Activated naive CD8-positive, alpha-beta T cell treated with anti-CD3 and anti-CD28 coated beads, Interleukin-2, amount 10 ng/mL, durations not matched to agents 7 days and 5 days (primary cell): ENCODE data around the gene HSPA4. TPM values are rescaled to one million over a fixed set of nuclear protein-coding genes. Genes with fewer than 3 reads are reported as not detected.
"Not testable (repeated sequence)": the region's sequence is repeated elsewhere in the genome, so short reads cannot be mapped to it uniquely, and the experiment has no call there.

Experiments
- ATAC-seq: fragments of 150-1000 bp; cut with Tn5 transposase; one replicate; pipeline ENCODE4 v1.10.0; 2021; ENCODE audit warnings: low read depth, moderate library complexity
- POLR2A ChIA-PET: fragments of 350-600 bp; sonication (Branson Sonifier 250); formaldehyde crosslinking; loops from one replicate; lab custom pipeline; 2021; ENCODE audit warnings: antibody characterized with exemption; lab: Charles Lee
- DNase-seq: peaks from one replicate; pipeline ENCODE4 v3.0.0; 2021
- H3K27ac Mint-ChIP-seq: one replicate; pipeline ENCODE4 v1.8.0; 2022; ENCODE audit warnings: mild to moderate bottlenecking, mixed read lengths
- H3K27me3 Mint-ChIP-seq: one replicate; pipeline ENCODE4 v1.8.0; 2022; ENCODE audit warnings: mild to moderate bottlenecking, moderate library complexity, mixed read lengths
- H3K36me3 Mint-ChIP-seq: one replicate; pipeline ENCODE4 v1.8.0; 2021; ENCODE audit warnings: mild to moderate bottlenecking, mixed read lengths
- H3K4me1 Mint-ChIP-seq: one replicate; pipeline ENCODE4 v1.8.0; 2021; ENCODE audit warnings: mixed read lengths
- H3K4me3 Mint-ChIP-seq: one replicate; pipeline ENCODE4 v1.8.0; 2022; ENCODE audit warnings: mild to moderate bottlenecking, moderate library complexity, mixed read lengths
- H3K9me3 Mint-ChIP-seq: one replicate; pipeline ENCODE4 v1.8.0; 2021; ENCODE audit warnings: mixed read lengths
- total RNA-seq, 2 experiments: library from RNA; stranded (reverse); gene quantifications; one replicate each; pipeline ENCODE4 v1.2.3, GENCODE V29; 2021

The HSPA4 gene
- total RNA-seq, 2 experiments from 2014 or later, result 78.9 to 83.2 TPM

DNA sequence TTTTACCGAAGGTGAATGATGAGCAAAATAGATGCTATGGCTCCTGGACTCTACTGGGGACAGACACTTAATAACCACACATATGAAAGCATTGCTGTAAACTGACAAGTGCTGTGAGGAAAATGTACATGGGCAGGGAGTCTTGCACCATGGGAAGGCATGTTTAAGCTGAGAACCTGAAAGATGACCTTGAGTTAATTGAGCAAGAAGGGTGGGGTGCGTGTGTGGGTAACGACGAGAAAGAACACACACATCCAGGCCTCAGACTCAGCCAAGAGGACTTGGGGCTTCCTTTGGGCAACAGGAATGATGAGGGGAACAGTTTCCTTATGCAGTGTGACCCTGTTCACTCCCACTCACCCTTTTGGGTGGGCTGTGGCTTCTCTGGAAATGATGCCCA lies 73.1 kb downstream of the HSPA4 start:
- H3K27me3 Mint-ChIP-seq, result peaks cover 4% of the 10 kb centered on the region
- H3K27ac Mint-ChIP-seq, result no peak overlapping the region
- no peaks in the 10 kb centered on the region for H3K36me3 Mint-ChIP-seq
- DNase-seq (no peak), ATAC-seq (no peak)
- POLR2A ChIA-PET, result no interaction called here
- no peaks in the 10 kb centered on the region for H3K4me1 Mint-ChIP-seq
- H3K9me3 Mint-ChIP-seq, result no peaks in the 10 kb centered on the region
- no peak overlapping the region for H3K4me3 Mint-ChIP-seq

DNA sequence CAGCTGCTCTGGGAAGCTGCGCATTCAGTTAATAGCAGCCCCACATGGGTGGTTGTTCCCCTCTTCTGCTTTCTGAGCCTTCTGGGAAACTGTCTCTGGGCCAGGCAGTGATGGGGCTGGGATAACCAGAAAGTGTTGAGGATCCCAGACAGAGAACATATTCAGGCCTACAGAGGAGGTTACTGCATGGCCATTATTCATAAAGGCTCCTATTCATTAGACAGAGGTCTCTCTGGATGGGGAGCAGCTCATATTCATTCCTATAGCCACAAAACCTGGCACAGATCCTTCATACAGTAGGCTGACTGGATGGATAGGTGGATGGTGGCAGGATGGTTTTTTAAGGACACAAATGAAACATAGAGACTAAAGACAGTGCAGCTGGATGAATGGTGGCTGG lies 76.3 kb downstream of the HSPA4 start:
- ATAC-seq (no peak), DNase-seq (no peak)
- no peak overlapping the region for H3K4me3 Mint-ChIP-seq
- no peaks in the 10 kb centered on the region for H3K9me3 Mint-ChIP-seq
- no peaks in the 10 kb centered on the region for H3K36me3 Mint-ChIP-seq
- peaks cover 4% of the 10 kb centered on the region for H3K27me3 Mint-ChIP-seq
- H3K4me1 Mint-ChIP-seq, result no peaks in the 10 kb centered on the region
- H3K27ac Mint-ChIP-seq, result no peak overlapping the region
- POLR2A ChIA-PET, result no interaction called here

DNA sequence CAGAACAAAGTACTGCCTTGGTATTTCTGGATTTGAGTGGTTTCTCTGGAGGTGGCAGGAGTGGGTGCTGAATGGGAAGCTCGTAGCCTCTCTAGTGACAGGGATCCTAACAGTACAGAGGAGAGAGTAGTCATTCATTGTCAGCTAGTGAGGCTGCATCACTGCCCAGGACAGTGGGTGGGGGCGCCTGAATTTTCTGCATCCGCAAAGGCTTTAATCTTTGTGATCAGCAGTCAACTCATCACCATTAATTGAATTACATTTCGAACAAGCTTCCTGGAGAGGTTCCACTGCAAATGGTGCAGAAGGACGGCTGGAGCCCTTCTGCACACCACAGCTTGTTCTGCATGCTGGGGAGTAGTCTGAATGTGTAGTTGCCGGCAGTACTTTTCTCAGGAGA lies 77.5 kb downstream of the HSPA4 start:
- POLR2A ChIA-PET, result no interaction called here
- Mint-ChIP-seq H3K4me3 (no peak overlapping the region), H3K27ac (no peak overlapping the region), H3K4me1 (no peaks in the 10 kb centered on the region), H3K27me3 (peaks cover 4% of the 10 kb centered on the region), H3K9me3 (no peaks in the 10 kb centered on the region), H3K36me3 (no peaks in the 10 kb centered on the region)
- DNase-seq, result no peak
- no peak for ATAC-seq

DNA sequence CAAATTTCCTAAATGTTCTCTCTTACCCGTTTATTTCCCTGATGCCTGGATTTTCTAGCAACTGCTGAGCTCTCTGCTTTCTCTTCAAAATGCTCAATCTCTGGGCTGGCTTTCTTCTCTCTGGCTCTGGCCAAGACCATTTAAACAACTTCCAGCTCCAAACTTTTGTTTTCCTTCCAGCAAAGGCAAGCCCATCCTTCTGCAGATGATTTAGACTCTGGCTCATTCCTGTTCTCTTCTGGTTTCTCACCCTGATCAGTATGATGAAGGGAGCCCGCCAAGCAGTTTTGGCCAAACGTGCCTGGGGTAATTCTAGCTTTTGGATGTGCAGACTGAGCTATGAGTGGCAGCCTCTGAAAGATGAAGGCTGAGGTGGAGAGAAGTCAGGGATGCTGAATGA lies 78.1 kb downstream of the HSPA4 start:
- Mint-ChIP-seq H3K36me3 (no peaks in the 10 kb centered on the region), H3K4me1 (no peaks in the 10 kb centered on the region), H3K4me3 (no peak overlapping the region), H3K27me3 (peaks cover 4% of the 10 kb centered on the region), H3K27ac (no peak overlapping the region), H3K9me3 (no peaks in the 10 kb centered on the region)
- POLR2A ChIA-PET, result interaction anchor here (0.6 kb wide), 1 partner anchor 14 kb away, joined by 3 read pairs; no protein-coding TSS in a partner anchor
- DNase-seq, result no peak
- no peak for ATAC-seq

DNA sequence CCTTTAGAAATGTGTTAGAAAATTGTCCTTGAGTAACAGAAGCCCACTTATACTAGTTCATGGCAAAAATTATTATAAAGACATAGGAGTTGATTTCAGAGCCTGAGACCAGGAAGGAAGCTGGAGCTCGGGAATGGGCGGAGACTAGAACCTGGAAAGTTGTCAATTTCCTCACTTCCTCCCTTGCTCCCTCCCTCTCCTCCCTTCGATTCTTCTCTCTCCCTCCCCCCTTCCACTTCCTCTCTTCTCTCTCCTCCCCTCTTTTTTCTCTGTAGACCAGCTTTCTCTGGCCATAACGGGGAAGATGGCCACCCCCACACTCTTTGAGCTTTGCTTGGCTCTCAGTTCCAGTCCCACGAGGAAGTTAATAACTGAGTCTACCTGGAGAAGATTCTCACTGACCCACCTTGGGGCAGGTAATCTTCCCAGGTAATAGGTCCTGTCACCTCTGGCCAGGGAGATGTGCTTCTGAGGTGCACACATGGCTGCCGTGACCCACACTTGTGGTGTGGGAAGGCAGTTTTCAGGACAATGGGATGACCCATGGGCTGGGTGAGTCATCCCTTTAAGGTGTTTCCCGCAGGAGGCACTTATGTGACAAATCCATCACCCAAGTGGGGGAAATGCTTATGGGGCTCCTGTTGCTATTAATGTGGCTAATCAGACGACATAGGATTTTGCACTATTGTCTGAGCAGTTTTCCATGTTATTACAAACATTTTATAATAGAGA lies 78.7 kb downstream of the HSPA4 start:
- ATAC-seq (no peak), DNase-seq (no peak)
- Mint-ChIP-seq H3K4me3 (no peak overlapping the region), H3K4me1 (no peaks in the 10 kb centered on the region), H3K36me3 (no peaks in the 10 kb centered on the region), H3K27ac (peak overlapping the region; percentile 40), H3K9me3 (no peaks in the 10 kb centered on the region), H3K27me3 (peaks cover 4% of the 10 kb centered on the region)
- POLR2A ChIA-PET, result interaction anchor here (0.6 kb wide), 1 partner anchor 15 kb away, joined by 3 read pairs; no protein-coding TSS in a partner anchor

DNA sequence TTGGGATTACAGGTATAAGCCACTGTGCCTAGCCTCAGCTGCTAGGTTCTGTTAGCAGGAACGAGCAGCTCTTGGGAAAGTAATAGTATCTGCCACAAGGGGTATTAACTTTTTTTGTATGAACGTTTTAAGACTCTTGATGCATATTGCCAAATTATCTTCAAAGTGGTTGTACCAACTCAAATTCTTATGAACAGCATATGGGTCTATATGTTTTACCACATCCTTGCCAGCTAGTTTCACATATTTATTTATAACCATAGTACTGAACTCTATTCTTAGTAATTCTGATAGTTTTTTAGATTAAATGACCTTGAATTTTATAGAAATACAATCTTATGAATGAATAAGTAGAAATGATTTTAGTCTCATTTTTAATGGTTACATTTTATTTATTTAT lies 80.9 kb downstream of the HSPA4 start:
- DNase-seq, result no peak
- Mint-ChIP-seq H3K27ac (no peak overlapping the region), H3K27me3 (peaks cover 7% of the 10 kb centered on the region), H3K36me3 (no peaks in the 10 kb centered on the region), H3K4me3 (no peak overlapping the region), H3K9me3 (no peaks in the 10 kb centered on the region), H3K4me1 (no peaks in the 10 kb centered on the region)
- POLR2A ChIA-PET, result no interaction called here
- ATAC-seq, result no peak

DNA sequence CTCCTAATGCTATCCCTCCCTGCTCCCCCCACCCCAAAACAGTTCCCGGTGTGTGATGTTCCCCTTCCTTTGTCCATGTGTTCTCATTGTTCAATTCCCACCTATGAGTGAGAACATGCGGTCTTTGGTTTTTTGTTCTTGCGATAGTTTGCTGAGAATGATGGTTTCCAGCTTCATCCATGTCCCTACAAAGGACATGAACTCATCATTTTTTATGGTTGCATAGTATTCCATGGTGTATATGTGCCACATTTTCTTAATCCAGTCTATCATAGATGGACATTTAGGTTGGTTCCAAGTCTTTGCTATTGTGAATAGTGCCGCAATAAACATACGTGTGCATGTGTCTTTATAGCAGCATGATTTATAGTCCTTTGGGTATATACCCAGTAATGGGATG lies 81.4 kb downstream of the HSPA4 start:
- H3K27ac Mint-ChIP-seq, H3K36me3 Mint-ChIP-seq, H3K9me3 Mint-ChIP-seq: not testable (repeated sequence)

DNA sequence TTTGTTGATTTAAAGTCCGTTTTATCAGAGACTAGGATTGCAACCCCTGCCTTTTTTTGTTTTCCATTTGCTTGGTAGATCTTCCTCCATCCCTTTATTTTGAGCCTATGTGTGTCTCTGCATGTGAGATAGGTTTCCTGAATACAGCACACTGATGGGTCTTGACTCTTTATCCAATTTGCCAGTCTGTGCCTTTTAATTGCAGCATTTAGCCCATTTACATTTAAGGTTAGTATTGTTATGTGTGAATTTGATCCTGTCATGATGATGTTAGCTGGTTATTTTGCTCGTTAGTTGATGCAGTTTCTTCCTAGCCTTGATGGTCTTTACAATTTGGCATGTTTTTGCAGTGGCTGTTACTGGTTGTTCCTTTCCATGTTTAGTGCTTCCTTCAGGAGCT lies 85.1 kb downstream of the HSPA4 start:
- H3K4me1 Mint-ChIP-seq, H3K9me3 Mint-ChIP-seq, ATAC-seq, H3K36me3 Mint-ChIP-seq, H3K27ac Mint-ChIP-seq, POLR2A ChIA-PET, DNase-seq, H3K4me3 Mint-ChIP-seq, H3K27me3 Mint-ChIP-seq: not testable (repeated sequence)

More for the DNA sequence above, 81.4 kb downstream of the HSPA4 start:
- H3K27me3 Mint-ChIP-seq, ATAC-seq, POLR2A ChIA-PET, H3K4me3 Mint-ChIP-seq, H3K4me1 Mint-ChIP-seq, DNase-seq: not testable (repeated sequence)

DNA sequence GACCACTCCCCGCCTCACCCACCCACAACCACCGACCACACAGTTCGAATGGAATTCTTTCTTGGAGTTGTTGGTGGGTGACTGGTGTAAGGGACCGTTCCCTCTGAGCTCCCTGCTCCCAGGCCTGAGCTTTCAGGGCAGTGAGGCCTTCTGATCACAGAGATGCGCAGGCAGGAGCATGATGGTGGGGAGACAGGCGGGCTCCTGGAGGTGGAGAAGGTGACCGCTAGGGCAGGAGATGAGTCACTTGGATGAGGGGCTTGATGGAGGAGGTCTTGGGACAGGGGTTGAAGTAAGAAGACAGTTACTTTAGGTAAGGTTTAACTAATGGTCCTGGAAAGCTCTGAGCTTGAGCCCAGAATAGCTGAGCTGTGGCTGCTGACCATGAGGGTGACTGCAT lies 88.5 kb downstream of the HSPA4 start:
- Mint-ChIP-seq H3K4me1 (no peaks in the 10 kb centered on the region), H3K36me3 (no peaks in the 10 kb centered on the region), H3K9me3 (no peaks in the 10 kb centered on the region), H3K27ac (no peak overlapping the region), H3K4me3 (no peak overlapping the region), H3K27me3 (peaks cover 5% of the 10 kb centered on the region)
- DNase-seq, result no peak
- POLR2A ChIA-PET, result no interaction called here
- ATAC-seq, result no peak

DNA sequence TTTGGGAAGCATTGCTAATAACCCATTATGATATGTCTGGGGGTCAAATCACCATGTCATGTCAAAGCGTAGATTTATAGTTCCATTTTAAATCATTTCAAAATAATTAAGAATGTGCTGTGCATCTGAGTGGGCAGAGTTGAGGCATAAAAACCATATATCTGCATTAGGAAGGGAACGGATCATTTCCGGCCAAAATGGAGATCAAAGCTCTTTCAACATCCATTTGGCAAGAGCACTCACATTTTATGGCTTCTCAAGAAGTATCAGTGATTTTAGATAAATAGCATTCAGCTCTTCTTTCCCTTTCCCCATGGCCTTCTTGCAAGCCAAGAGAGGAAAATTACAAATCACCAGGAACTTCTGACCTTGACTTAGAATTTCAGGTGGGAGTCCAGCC lies 89.9 kb downstream of the HSPA4 start:
- POLR2A ChIA-PET, result no interaction called here

DNA sequence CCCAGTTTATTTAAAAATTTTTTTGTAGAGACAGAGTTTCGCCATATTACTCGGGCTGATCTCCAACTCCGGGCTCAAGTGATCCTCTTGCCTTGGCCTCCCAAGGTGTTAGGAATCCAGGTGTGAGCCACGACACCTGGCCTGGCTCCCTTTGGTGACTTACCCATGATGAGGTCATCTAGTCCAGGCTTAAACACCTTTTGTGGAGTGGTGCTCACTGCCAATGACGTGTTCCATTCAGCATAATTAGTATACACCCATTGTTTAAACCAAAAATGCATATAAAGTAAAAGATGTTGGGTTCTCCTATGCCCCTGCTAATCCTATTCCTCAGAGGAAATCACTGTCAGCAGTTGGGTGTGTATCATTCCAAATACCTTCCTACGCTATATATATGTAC lies 91.0 kb downstream of the HSPA4 start:
- no peak for ATAC-seq
- Mint-ChIP-seq H3K4me3 (no peak overlapping the region), H3K4me1 (peaks cover 2% of the 10 kb centered on the region), H3K27ac (no peak overlapping the region), H3K36me3 (no peaks in the 10 kb centered on the region), H3K9me3 (no peaks in the 10 kb centered on the region), H3K27me3 (peaks cover 2% of the 10 kb centered on the region)
- POLR2A ChIA-PET, result no interaction called here
- no peak for DNase-seq

More for the DNA sequence above, 89.9 kb downstream of the HSPA4 start:
- ATAC-seq, result no peak
- Mint-ChIP-seq H3K27ac (no peak overlapping the region), H3K4me1 (no peaks in the 10 kb centered on the region), H3K9me3 (no peaks in the 10 kb centered on the region), H3K4me3 (no peak overlapping the region), H3K36me3 (no peaks in the 10 kb centered on the region), H3K27me3 (peaks cover 2% of the 10 kb centered on the region)
- DNase-seq, result no peak

DNA sequence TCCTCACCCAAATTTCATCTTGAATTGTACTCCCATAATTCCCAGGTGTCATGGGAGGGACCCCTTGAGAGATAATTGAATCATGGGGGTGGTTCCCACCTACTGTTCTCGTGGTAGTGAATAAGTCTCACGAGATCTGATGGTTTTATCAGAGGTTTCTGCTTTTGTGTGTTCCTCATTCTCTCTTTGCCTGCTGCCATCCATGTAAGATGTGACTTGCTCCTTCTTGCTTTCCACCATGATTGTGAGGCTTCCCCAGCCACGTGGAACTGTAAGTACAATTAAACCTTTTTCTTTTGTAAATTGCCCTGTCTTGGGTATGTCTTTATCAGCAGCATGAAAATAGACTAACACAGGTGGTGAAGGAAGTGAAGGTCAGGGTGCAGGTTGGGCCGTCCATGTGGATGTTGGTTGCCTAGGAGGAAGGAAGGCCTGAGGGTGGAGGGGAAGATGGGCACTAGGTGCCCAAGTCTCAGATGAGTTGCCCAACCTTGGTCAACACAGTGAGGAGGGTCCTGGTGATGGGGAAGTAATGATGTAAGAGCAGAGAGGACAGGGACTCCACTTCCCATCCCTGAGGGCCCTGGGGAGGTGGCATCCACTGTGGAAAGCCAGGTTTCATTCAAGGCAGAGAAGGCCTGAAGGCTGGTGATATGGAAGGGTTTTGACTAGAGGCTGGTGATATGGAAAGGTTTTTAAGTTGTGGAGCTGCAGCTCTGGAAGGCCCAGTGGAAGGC lies 92.6 kb downstream of the HSPA4 start:
- ATAC-seq (no peak), DNase-seq (no peak)
- H3K27me3 Mint-ChIP-seq, result peaks cover 2% of the 10 kb centered on the region
- no peaks in the 10 kb centered on the region for H3K9me3 Mint-ChIP-seq
- H3K4me3 Mint-ChIP-seq, result no peak overlapping the region
- peaks cover 9% of the 10 kb centered on the region for H3K4me1 Mint-ChIP-seq
- no peaks in the 10 kb centered on the region for H3K36me3 Mint-ChIP-seq
- no peak overlapping the region for H3K27ac Mint-ChIP-seq
- POLR2A ChIA-PET, result no interaction called here

DNA sequence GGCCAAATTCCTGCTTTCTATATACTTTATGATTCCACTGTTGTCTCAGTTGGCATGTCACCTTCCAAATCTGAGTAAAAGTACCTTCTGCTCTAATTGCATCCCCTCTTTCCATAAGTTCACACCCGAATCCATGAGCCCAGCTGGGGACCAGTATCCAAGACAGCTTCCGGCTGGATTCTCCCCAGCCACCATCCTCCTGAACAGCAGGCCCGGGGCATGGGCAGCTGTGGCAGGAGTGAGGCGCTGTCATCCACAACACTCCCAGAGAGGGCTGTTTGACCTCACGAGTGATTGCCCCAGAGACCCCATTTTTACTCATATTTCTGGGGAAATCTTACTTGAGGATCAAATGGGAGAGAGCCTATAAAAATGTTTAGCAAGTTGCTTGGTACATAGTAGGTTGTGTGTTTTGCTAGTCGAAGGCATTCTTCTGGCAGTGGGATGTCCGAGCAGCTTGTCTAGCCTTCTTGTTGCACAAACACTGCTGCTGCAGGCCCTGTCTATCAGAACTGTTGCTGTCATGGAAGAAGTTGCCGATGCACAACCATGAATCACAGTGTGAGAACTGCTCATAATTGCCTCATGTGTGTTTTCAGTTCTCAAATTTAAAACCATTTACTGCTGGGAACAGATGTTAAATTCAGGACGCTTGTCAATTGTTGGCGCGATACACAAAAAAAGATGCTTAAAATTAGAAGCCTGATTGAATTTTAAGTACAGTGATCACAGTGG lies 93.8 kb downstream of the HSPA4 start:
- POLR2A ChIA-PET, result no interaction called here

More for the DNA sequence above, 93.8 kb downstream of the HSPA4 start:
- peaks cover 9% of the 10 kb centered on the region for H3K4me1 Mint-ChIP-seq
- H3K27me3 Mint-ChIP-seq, result no peaks in the 10 kb centered on the region
- no peaks in the 10 kb centered on the region for H3K36me3 Mint-ChIP-seq
- DNase-seq (no peak), ATAC-seq (no peak)
- H3K9me3 Mint-ChIP-seq, result no peaks in the 10 kb centered on the region
- no peak overlapping the region for H3K4me3 Mint-ChIP-seq
- H3K27ac Mint-ChIP-seq, result no peak overlapping the region
